Panc1 (cell line): ENCODE results near the gene MRGPRX2.

Experiments
- POLR2AphosphoS5 ChIP-seq: IDR thresholded peaks from 2 replicates; pipeline ENCODE4 v1.6.1; 2012; ENCODE audit warnings: mild to moderate bottlenecking, low read depth, low read length, moderate library complexity
- TF ChIP-seq, protein P1 (sequence below): fragments of 450-650 bp; IDR thresholded peaks from 2 replicates; pipeline ENCODE4 v1.5.1; 2017; ENCODE audit warnings: mild to moderate bottlenecking

DNA sequence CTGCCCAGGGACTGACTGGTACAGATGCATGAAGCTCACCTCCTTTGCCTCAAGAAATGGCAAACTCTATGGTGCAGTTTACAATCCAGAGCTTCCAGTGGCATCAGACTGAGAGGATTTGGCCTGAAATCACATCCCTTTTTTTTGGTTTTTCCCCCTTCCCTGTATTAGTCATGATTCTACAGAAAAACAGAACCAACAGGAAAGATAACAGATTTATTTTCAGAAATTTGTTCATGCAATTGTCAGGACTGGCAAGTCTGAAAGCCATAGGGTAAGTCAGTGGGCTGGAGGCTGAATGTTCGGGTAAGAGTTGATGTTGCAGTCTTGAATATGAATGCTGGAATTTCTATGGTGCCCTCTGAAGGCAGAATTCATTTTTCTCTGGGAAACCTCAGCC is 44.5 kb upstream of the MRGPRX2 start:
- TF ChIP-seq POLR2AphosphoS5 = no peak
- TF ChIP-seq, protein P1, sequence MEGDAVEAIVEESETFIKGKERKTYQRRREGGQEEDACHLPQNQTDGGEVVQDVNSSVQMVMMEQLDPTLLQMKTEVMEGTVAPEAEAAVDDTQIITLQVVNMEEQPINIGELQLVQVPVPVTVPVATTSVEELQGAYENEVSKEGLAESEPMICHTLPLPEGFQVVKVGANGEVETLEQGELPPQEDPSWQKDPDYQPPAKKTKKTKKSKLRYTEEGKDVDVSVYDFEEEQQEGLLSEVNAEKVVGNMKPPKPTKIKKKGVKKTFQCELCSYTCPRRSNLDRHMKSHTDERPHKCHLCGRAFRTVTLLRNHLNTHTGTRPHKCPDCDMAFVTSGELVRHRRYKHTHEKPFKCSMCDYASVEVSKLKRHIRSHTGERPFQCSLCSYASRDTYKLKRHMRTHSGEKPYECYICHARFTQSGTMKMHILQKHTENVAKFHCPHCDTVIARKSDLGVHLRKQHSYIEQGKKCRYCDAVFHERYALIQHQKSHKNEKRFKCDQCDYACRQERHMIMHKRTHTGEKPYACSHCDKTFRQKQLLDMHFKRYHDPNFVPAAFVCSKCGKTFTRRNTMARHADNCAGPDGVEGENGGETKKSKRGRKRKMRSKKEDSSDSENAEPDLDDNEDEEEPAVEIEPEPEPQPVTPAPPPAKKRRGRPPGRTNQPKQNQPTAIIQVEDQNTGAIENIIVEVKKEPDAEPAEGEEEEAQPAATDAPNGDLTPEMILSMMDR = no peak
